Heart left ventricle (tissue), 16 donors: ENCODE measurements around the gene SUN1. TPM values are rescaled to one million over a fixed set of nuclear protein-coding genes. Genes with fewer than 3 reads are reported as not detected.

Experiments used
- ATAC-seq, 4 donors: fragments of 200-7000 bp; cut with Tn5 transposase; one replicate each; pipeline ENCODE4 v1.9.1; 2020 to 2022; ENCODE audit warnings: moderate library complexity in 4 of 4, mild to moderate bottlenecking in 3 of 4, moderate number of reproducible peaks in 1 of 4
- DNase-seq, 5 donors: peaks; one replicate each; pipeline ENCODE4 v3.0.0-alpha.2; 2020
- H3K27ac ChIP-seq, 12 donors: fragments of 200-600 bp; sonication (generic) in 4 of 12; one replicate each; pipeline versions ENCODE4 v1.5.0 to v1.8.0; 2016 to 2022; ENCODE audit warnings: mild to moderate bottlenecking in 2 of 12
- H3K27me3 ChIP-seq, 9 donors: fragments of 200-600 bp; sonication (generic) in 2 of 9; one replicate each; pipeline versions ENCODE4 v1.5.1 to v1.8.0; 2016 to 2022; ENCODE audit warnings: mild to moderate bottlenecking in 3 of 9
- H3K36me3 ChIP-seq, 9 donors: fragments of 200-600 bp; sonication (generic) in 2 of 9; one replicate each; pipeline versions ENCODE4 v1.5.0 to v1.8.0; 2018 to 2022; ENCODE audit warnings: mild to moderate bottlenecking in 2 of 9
- H3K4me1 ChIP-seq, 12 donors: fragments of 200-600 bp; sonication (generic) in 4 of 12; one replicate each; pipeline versions ENCODE4 v1.5.0 to v1.8.0; 2016 to 2022; ENCODE audit warnings: mild to moderate bottlenecking in 3 of 12
- H3K4me3 ChIP-seq, 12 donors: fragments of 200-600 bp; sonication (generic) in 4 of 12; one replicate each; pipeline versions ENCODE4 v1.5.0 to v1.8.0; 2017 to 2022; ENCODE audit warnings: mild to moderate bottlenecking in 9 of 12, moderate library complexity in 4 of 12
- H3K9me3 ChIP-seq, 12 donors: fragments of 200-600 bp; sonication (generic) in 4 of 12; one replicate each; pipeline versions ENCODE4 v1.5.0 to v1.8.0; 2016 to 2022; ENCODE audit warnings: mild to moderate bottlenecking in 1 of 12
- CTCF ChIP-seq, 12 donors: fragments of 200-600 bp; sonication (generic) in 4 of 12; IDR thresholded peaks; one replicate each; pipeline versions ENCODE4 v1.5.0 to v1.8.0; 2018 to 2022; ENCODE audit warnings: antibody characterized with exemption in 12 of 12, mild to moderate bottlenecking in 5 of 12
- POLR2A ChIP-seq, 2 donors: fragments of 450-650 bp; IDR thresholded peaks; one replicate each; pipeline ENCODE4 v1.6.1; 2017; ENCODE audit warnings: antibody characterized with exemption in 2 of 2, mild to moderate bottlenecking in 2 of 2, moderate library complexity in 2 of 2
- WGBS, 4 donors: extraction: QIAGEN DNeasy Blood & Tissue Kit in 2 of 4; methylation state at CpG; one replicate each; pipeline versions ENCODE4 v1.1.5 to v1.1.7; 2013 to 2018; 5-methylcytosine and 5-hydroxymethylcytosine counted together
- intact Hi-C, 10 donors: fragments of 100-400 bp; cut with DNase I; formaldehyde crosslinking; loops; one replicate each; pipeline versions ENCODE4 v1.11.1 to v1.14.2; 2022
- polyA plus RNA-seq, 2 donors: library from polyadenylated mRNA; stranded (reverse); fragments of 200-250 nt; gene quantifications; one replicate each; pipeline ENCODE4 v1.2.3, GENCODE V29; 2013
- total RNA-seq, 9 donors: library from RNA; depleted of rRNA in 2 of 9; stranded (reverse); fragments of >200 nt in 2 of 9; fragmentation: NEBNext Ultra II Directional in 3 of 9; extraction: Animal tissue kit (Norgen Biotek cat#: 25700) in 3 of 9; gene quantifications; one replicate each; pipeline versions ENCODE4 v1.1.0 to v1.2.4, GENCODE V29; 2016 to 2023
- donor health status: ischemic (EF 13 %, LVEDD 7.1; RV severe dilation, severe dysfunction).
- donor health status: healthy with polysubstance abuse.
- donor health status: DM: no; HTN: yes; CAD: no.
- donor health status: DM: no; HTN: no; CAD: no.
- donor health status: ischemic (EF 25% LVEDD 6.9; RV normal size, moderate dysfunction).
- donor health status: ischemic (EF 25% LVEDD 5.7; RV mildly dilated, moderate dysfunction).
- donor health status: healthy.
- donor health status: DM: yes; HTN: yes; CAD: no.
- donor health status: ischemic (EF 35%, LVEDD 5.7; RV mildly dilated, moderate dysfunction).
- donor health status: nonischemic (EF 11% LVEDD 7.7; RV severe dilation, severe dysfunction).
- donor health status: DM: yes; HTN: yes; CAD: no.
- donor health status: PGD.
- donor health status: ischemic (EF 29% LVEDD 5.4; RV normal size, mild dysfunction).
- donor health status: nonischemic (EF 23%, LVEDD 6.1; RV moderate dilation, normal function).

Gene SUN1
- total and polyA plus RNA-seq, 11 donors, result 111 to 203 (median 151) TPM

GRCh38 chr7:891291-891690, 59.0 kb downstream of the SUN1 start:
- no peak for TF ChIP-seq CTCF (IDR thresholded peaks at IDR 0.05)
- TF ChIP-seq POLR2A (IDR thresholded peaks at IDR 0.05), result no peak
- H3K9me3 ChIP-seq, result no peaks in the 10 kb centered on the region
- no peak overlapping the region for H3K27ac ChIP-seq
- intact Hi-C loops, result no loop called here
- peak in 1 of 5 donors; percentile 58 for DNase-seq
- ATAC-seq, result no peak
- WGBS, 4 donors, result 92 to 95% (median 93%) methylated on average over 29 of the region's 29 CpGs
- no peak overlapping the region for H3K4me3 ChIP-seq
- peaks cover 0 to 85% (median 76%) of the 10 kb centered on the region in 9 donors for H3K36me3 ChIP-seq
- H3K4me1 ChIP-seq, result peaks cover 0 to 15% (median 5%) of the 10 kb centered on the region in 12 donors
- no peaks in the 10 kb centered on the region for H3K27me3 ChIP-seq

GRCh38 chr7:891805-892204, 59.5 kb downstream of the SUN1 start:
- H3K4me1 ChIP-seq, result peaks cover 0 to 10% (median 4%) of the 10 kb centered on the region in 12 donors
- ATAC-seq (no peak), DNase-seq (peak in 1 of 5 donors; percentile 42)
- TF ChIP-seq CTCF (IDR thresholded peaks at IDR 0.05) (no peak), POLR2A (IDR thresholded peaks at IDR 0.05) (no peak)
- WGBS, 4 donors, result 94 to 97% (median 96%) methylated on average over 16 to 20 of the region's 20 CpGs
- intact Hi-C loops, result no loop called here
- H3K27ac ChIP-seq, result no peak overlapping the region
- H3K4me3 ChIP-seq, result no peak overlapping the region
- H3K36me3 ChIP-seq, result peaks cover 0 to 85% (median 77%) of the 10 kb centered on the region in 9 donors
- H3K9me3 ChIP-seq, result no peaks in the 10 kb centered on the region
- H3K27me3 ChIP-seq, result no peaks in the 10 kb centered on the region

GRCh38 chr7:892648-893593, 60.6 kb downstream of the SUN1 start:
- peaks cover 0 to 8% (median 5%) of the 10 kb centered on the region in 12 donors for H3K4me1 ChIP-seq
- intact Hi-C loops, result no loop called here
- 92 to 99% (median 97%) methylated on average over 48 of the region's 48 CpGs for WGBS, 4 donors

More at GRCh38 chr7:892648-893593, 60.6 kb downstream of the SUN1 start:
- Histone ChIP-seq H3K27me3 (no peaks in the 10 kb centered on the region), H3K36me3 (peaks cover 0 to 79% (median 70%) of the 10 kb centered on the region in 9 donors), H3K9me3 (no peaks in the 10 kb centered on the region), H3K4me3 (no peak overlapping the region), H3K27ac (no peak overlapping the region)
- ATAC-seq (no peak), DNase-seq (peak in 1 of 5 donors; percentile 44)
- no peak for TF ChIP-seq POLR2A (IDR thresholded peaks at IDR 0.05)
- no peak for TF ChIP-seq CTCF (IDR thresholded peaks at IDR 0.05)
